ENCODE results near the gene SSBP3.

DNA sequence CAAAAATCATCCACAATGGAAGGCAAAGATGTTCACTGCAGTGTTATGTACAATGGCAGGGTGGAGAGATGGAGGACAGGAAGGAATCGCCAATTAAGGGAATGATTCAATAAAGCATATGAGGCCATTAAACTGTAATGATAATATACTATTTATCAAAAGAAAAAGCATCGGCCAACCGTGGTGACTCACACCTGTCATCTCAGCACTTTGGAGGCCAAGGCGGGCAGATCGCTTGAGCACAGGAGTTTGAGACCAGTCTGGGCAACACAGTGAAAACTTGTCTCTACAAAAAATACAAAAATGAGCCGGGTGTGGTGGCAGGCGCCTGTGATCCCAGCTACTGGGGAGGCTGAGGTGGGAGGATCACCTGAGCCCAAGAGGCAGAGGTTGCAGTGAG lies 89.1 kb downstream of the SSBP3 start:
- TF ChIP-seq, protein P1, sequence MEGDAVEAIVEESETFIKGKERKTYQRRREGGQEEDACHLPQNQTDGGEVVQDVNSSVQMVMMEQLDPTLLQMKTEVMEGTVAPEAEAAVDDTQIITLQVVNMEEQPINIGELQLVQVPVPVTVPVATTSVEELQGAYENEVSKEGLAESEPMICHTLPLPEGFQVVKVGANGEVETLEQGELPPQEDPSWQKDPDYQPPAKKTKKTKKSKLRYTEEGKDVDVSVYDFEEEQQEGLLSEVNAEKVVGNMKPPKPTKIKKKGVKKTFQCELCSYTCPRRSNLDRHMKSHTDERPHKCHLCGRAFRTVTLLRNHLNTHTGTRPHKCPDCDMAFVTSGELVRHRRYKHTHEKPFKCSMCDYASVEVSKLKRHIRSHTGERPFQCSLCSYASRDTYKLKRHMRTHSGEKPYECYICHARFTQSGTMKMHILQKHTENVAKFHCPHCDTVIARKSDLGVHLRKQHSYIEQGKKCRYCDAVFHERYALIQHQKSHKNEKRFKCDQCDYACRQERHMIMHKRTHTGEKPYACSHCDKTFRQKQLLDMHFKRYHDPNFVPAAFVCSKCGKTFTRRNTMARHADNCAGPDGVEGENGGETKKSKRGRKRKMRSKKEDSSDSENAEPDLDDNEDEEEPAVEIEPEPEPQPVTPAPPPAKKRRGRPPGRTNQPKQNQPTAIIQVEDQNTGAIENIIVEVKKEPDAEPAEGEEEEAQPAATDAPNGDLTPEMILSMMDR (IDR thresholded peaks at IDR 0.05; ENCODE audit: low read depth, low read length), result no peak
- no peak for TF ChIP-seq EZH2phosphoT487 (IDR thresholded peaks at IDR 0.05; ENCODE audit: low read depth)
